ENCODE results near the gene COL24A1. TPM values are rescaled to one million over a fixed set of nuclear protein-coding genes. Genes with fewer than 3 reads are reported as not detected.

Gene COL24A1
- total and polyA plus RNA-seq, 2 donors (not counting 3 experiments of a cell fraction or from before 2014, with no cell fraction given), result 0.03 TPM; not detected in 1

- CTCF ChIA-PET, result no interaction called here
- H2AFZ ChIP-seq (ENCODE audit: low read depth, low read length), result no peak overlapping the region
- no peaks in the 10 kb centered on the region for H3K9me3 ChIP-seq (replicated peaks; ENCODE audit: control insufficient read depth, insufficient read depth, low read length)
- no peak for DNase-seq (ENCODE audit: low read depth, low spot score)
- H4K20me1 ChIP-seq (replicated peaks; ENCODE audit: control insufficient read depth, extremely low read depth, insufficient read depth, low read length), result no peaks in the 10 kb centered on the region
- TF ChIP-seq FOS (IDR thresholded peaks at IDR 0.05; ENCODE audit: borderline replicate concordance, insufficient read depth, low read length) (no peak), POLR2AphosphoS5 (IDR thresholded peaks at IDR 0.05; ENCODE audit: insufficient read depth, low read depth, low read length) (no peak), GATA2 (IDR thresholded peaks at IDR 0.05; ENCODE audit: insufficient read depth, insufficient read length, low read depth, low read length) (no peak), EZH2 (IDR thresholded peaks at IDR 0.05; ENCODE audit: borderline replicate concordance, low read depth, low read length, severe bottlenecking) (no peak), JUN (IDR thresholded peaks at IDR 0.05; ENCODE audit: borderline replicate concordance, insufficient read depth, insufficient read length, low read depth) (no peak), POLR2A (IDR thresholded peaks at IDR 0.05; ENCODE audit: low read depth, low read length) (no peak), MYC (IDR thresholded peaks at IDR 0.05; ENCODE audit: low read depth, low read length) (no peak)
- TF ChIP-seq, protein P1, sequence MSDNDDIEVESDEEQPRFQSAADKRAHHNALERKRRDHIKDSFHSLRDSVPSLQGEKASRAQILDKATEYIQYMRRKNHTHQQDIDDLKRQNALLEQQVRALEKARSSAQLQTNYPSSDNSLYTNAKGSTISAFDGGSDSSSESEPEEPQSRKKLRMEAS (IDR thresholded peaks at IDR 0.05; ENCODE audit: insufficient read depth, insufficient read length), result no peak
- TF ChIP-seq, protein P2, sequence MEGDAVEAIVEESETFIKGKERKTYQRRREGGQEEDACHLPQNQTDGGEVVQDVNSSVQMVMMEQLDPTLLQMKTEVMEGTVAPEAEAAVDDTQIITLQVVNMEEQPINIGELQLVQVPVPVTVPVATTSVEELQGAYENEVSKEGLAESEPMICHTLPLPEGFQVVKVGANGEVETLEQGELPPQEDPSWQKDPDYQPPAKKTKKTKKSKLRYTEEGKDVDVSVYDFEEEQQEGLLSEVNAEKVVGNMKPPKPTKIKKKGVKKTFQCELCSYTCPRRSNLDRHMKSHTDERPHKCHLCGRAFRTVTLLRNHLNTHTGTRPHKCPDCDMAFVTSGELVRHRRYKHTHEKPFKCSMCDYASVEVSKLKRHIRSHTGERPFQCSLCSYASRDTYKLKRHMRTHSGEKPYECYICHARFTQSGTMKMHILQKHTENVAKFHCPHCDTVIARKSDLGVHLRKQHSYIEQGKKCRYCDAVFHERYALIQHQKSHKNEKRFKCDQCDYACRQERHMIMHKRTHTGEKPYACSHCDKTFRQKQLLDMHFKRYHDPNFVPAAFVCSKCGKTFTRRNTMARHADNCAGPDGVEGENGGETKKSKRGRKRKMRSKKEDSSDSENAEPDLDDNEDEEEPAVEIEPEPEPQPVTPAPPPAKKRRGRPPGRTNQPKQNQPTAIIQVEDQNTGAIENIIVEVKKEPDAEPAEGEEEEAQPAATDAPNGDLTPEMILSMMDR (IDR thresholded peaks at IDR 0.05; ENCODE audit: extremely low read depth in 1 of 2, insufficient read depth in 1 of 2, low read depth in 1 of 2, low read length in 2 of 2), result no peak
- POLR2A ChIA-PET, result no interaction called here
- H3K4me2 ChIP-seq (ENCODE audit: insufficient read depth, low read length), result no peak overlapping the region
- H3K79me2 ChIP-seq (ENCODE audit: control insufficient read depth, insufficient read depth, low read length), result no peaks in the 10 kb centered on the region
- no peak overlapping the region for H3K9ac ChIP-seq (replicated peaks; ENCODE audit: extremely low read depth, insufficient read depth, low read length)
- no peak for FAIRE-seq
- no TSS peak for BruUV-seq (replicated peaks)
- H3K9me1 ChIP-seq (replicated peaks; ENCODE audit: control insufficient read depth, extremely low read depth, insufficient read depth, low read length), result no peaks in the 10 kb centered on the region
- H3K27ac ChIP-seq (ENCODE audit: insufficient read depth, low read depth, low read length), result no peak overlapping the region
- H3K36me3 ChIP-seq (ENCODE audit: control insufficient read depth in 2 of 2, extremely low read depth in 1 of 2, insufficient read depth in 2 of 2, low read length in 2 of 2), result no peaks in the 10 kb centered on the region
- no peak overlapping the region for H3K4me3 ChIP-seq (replicated peaks in 1 of 3; ENCODE audit: insufficient read depth in 1 of 3, low read depth in 1 of 3, low read length in 3 of 3)
- no peaks in the 10 kb centered on the region for H3K4me1 ChIP-seq (ENCODE audit: control insufficient read depth, extremely low read depth, insufficient read depth, low read length)
- dilution Hi-C loops (cut with MboI; ENCODE audit: extremely low pct_ligation_motif_present, low sequenced_read_pairs), result no loop called here
- intact Hi-C loops (cut with micrococcal nuclease), result no loop called here
- H3K27me3 ChIP-seq (ENCODE audit: control insufficient read depth in 2 of 2, insufficient read depth in 2 of 2, low read length in 2 of 2), result peaks cover 4 to 7% of the 10 kb centered on the region in 2 experiments
Measured at GRCh38 chr1:85806236-85806965, 350.2 kb downstream of the COL24A1 start.

All from endothelial cell of umbilical vein (primary cell).